PC-3 (cell line): Measurements from ENCODE around the gene IFNGR1.

Experiments used
- EZH2 ChIP-seq: fragments of 300-600 bp; sonication (generic); IDR thresholded peaks from one replicate; pipeline ENCODE4 v1.6.1; 2017; ENCODE audit warnings: antibody characterized with exemption, mild to moderate bottlenecking, low read length; ENCODE audit not compliant: unreplicated experiment
- EZH2phosphoT487 ChIP-seq: fragments of 300-600 bp; sonication (generic); IDR thresholded peaks from 2 replicates; pipeline ENCODE4 v1.6.1; 2018; ENCODE audit warnings: mild to moderate bottlenecking, antibody characterized with exemption, low read length, borderline replicate concordance
- TF ChIP-seq, protein P1 (sequence below): fragments of 300-600 bp; sonication (generic); conservative IDR thresholded peaks from 2 replicates; pipeline ENCODE4 v1.5.1; 2017; ENCODE audit warnings: antibody characterized with exemption, low read depth, mild to moderate bottlenecking, low read length

DNA sequence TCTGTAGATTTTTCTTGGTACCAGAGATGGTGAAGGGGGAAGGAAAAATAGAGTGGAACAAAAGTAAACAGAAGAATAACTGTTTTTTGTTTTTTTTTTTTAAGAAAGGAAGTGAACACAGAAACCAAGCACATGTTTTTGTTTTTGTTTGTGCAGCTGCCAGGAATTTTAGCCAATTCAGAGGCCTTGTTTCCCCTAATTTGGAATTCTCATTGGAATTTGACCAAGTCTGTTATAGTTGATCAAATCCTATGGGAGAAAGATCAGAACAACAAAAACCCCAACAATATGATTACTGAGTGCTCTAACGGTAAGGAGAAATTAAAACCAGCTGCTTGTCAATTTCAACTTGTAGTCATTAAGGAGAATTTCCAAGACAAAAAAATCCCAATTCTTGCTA, 27.5 kb downstream of the IFNGR1 start:
- TF ChIP-seq, protein P1, sequence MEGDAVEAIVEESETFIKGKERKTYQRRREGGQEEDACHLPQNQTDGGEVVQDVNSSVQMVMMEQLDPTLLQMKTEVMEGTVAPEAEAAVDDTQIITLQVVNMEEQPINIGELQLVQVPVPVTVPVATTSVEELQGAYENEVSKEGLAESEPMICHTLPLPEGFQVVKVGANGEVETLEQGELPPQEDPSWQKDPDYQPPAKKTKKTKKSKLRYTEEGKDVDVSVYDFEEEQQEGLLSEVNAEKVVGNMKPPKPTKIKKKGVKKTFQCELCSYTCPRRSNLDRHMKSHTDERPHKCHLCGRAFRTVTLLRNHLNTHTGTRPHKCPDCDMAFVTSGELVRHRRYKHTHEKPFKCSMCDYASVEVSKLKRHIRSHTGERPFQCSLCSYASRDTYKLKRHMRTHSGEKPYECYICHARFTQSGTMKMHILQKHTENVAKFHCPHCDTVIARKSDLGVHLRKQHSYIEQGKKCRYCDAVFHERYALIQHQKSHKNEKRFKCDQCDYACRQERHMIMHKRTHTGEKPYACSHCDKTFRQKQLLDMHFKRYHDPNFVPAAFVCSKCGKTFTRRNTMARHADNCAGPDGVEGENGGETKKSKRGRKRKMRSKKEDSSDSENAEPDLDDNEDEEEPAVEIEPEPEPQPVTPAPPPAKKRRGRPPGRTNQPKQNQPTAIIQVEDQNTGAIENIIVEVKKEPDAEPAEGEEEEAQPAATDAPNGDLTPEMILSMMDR = no peak
- TF ChIP-seq EZH2phosphoT487 (no peak), EZH2 (no peak)
